Measurements from ENCODE around the gene CRKL. TPM values are rescaled to one million over a fixed set of nuclear protein-coding genes. Genes with fewer than 3 reads are reported as not detected.

The CRKL gene
- total RNA-seq, 2 donors from 2014 or later, result 42.1 to 45.2 TPM

- Histone ChIP-seq H3K4me3 (no peak overlapping the region), H3K4me1 (ENCODE audit: control insufficient read depth in 1 of 2, low read depth in 2 of 2) (peaks cover 11 to 21% of the 10 kb centered on the region in 2 donors), H3K36me3 (peaks cover 52% of the 10 kb centered on the region), H3K27ac (no peak overlapping the region), H3K27me3 (replicated peaks; ENCODE audit: insufficient read depth) (no peaks in the 10 kb centered on the region), H3K9me3 (no peaks in the 10 kb centered on the region)
- ATAC-seq (ENCODE audit: insufficient number of reproducible peaks, low FRiP score, low read depth) (no peak), DNase-seq (ENCODE audit: low spot score) (no peak)
- TF ChIP-seq CTCF (IDR thresholded peaks at IDR 0.05), result no peak
Observed at GRCh38 chr22:20996598-20997535, 79.7 kb downstream of the CRKL start.

DNA sequence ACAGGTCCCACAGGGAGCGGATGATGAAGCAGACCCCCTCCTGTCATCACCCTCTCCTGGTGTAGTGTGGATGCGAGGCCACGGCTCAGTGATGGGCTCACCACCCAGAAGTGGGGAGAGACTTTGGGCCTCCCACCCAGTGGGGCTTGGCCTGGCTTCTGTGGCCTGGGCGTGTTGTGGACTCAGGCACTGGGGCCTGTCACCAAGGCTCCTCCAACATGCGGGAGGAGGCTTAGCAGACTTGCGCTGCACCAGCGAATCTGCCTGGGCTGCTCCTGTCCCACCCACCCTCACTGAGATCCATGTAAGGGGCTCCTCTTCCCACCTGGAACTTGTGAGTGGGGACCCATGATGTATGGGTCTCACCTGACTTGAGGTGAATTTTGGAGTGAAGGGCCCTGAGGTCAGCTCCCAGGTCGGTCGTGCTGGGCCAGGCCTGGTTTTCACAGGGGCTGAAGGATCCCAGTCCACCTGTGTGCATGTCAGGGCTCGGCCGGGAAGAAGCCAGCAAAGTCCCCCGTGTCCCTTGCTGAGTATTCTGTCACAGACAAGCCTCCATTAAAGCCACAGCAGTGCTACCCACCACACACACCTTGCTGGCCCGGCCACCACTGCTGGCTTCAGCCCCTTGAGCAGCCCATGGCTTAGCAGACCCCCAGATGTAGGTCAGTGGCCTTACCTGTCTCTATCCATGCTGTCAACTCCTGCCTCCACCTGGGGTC lies 80.5 kb downstream of the CRKL start:
- ATAC-seq (ENCODE audit: insufficient number of reproducible peaks, low FRiP score, low read depth) (no peak), DNase-seq (ENCODE audit: low spot score) (no peak)
- H3K4me3 ChIP-seq, result no peak overlapping the region
- peaks cover 11 to 21% of the 10 kb centered on the region in 2 donors for H3K4me1 ChIP-seq (ENCODE audit: control insufficient read depth in 1 of 2, low read depth in 2 of 2)
- no peak overlapping the region for H3K27ac ChIP-seq
- H3K9me3 ChIP-seq, result no peaks in the 10 kb centered on the region
- H3K27me3 ChIP-seq (replicated peaks; ENCODE audit: insufficient read depth), result no peaks in the 10 kb centered on the region
- no peak for TF ChIP-seq CTCF (IDR thresholded peaks at IDR 0.05)
- peaks cover 44% of the 10 kb centered on the region for H3K36me3 ChIP-seq

- H3K27ac ChIP-seq, result no peak overlapping the region
- no peak overlapping the region for H3K4me3 ChIP-seq
- TF ChIP-seq CTCF (IDR thresholded peaks at IDR 0.05), result no peak
- peaks cover 18 to 30% of the 10 kb centered on the region in 2 donors for H3K4me1 ChIP-seq (ENCODE audit: control insufficient read depth in 1 of 2, low read depth in 2 of 2)
- H3K36me3 ChIP-seq, result peaks cover 38% of the 10 kb centered on the region
- no peak for DNase-seq (ENCODE audit: low spot score)
- no peaks in the 10 kb centered on the region for H3K9me3 ChIP-seq
- ATAC-seq (ENCODE audit: insufficient number of reproducible peaks, low FRiP score, low read depth), result no peak
- no peaks in the 10 kb centered on the region for H3K27me3 ChIP-seq (replicated peaks; ENCODE audit: insufficient read depth)
Observed at GRCh38 chr22:20998411-20999336, 81.5 kb downstream of the CRKL start.

DNA sequence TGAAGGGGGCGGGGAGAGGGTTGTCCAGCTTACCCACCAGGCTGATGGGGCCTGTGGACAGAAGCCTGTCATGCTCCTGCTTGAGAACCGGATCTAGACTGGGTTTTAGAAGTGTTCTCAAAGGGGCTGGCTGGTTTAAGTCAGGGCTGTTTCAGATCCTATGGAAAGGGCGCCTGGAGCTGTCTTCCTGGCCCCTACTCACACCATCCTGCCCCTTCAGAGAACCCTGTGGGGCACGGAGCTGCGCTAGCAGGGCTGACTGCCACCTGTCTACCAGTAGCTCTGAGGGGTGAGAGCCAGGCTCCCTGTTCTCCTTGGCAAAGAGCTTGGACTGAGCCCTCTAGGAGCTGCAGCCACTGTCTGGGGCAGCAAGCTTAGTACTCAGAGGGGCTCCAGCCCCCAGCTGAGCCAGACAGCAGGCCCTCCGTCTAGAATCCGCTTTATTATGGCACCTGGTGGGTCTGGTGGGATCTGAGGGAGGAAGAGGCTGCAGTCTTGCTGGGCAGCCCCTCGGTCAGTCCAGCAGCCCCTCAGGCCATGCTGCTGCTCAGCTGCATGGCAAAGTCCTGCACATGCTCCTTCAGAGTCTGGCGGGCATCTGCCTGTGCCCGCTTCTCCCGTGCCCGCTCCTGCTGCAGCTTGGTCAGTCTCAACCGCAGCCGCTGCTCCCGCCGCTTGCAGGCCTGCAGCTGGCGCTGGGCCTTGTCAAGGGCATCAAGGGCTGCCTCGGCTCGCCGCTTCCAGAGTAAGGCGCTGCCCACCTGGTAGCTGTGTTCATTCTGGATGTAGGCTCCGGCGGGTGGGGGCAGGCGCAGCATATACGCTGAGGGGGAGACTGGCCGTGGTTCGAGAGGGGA lies 82.4 kb downstream of the CRKL start:
- DNase-seq (ENCODE audit: low spot score) (no peak), ATAC-seq (ENCODE audit: insufficient number of reproducible peaks, low FRiP score, low read depth) (no peak)
- Histone ChIP-seq H3K4me3 (no peak overlapping the region), H3K27me3 (replicated peaks; ENCODE audit: insufficient read depth) (no peaks in the 10 kb centered on the region), H3K9me3 (no peaks in the 10 kb centered on the region), H3K4me1 (ENCODE audit: control insufficient read depth in 1 of 2, low read depth in 2 of 2) (peaks cover 22 to 35% of the 10 kb centered on the region in 2 donors), H3K36me3 (peaks cover 32% of the 10 kb centered on the region), H3K27ac (no peak overlapping the region)
- no peak for TF ChIP-seq CTCF (IDR thresholded peaks at IDR 0.05)
